Heart left ventricle (tissue), 16 donors: ENCODE results near the gene TWF2. TPM values are rescaled to one million over a fixed set of nuclear protein-coding genes. Genes with fewer than 3 reads are reported as not detected.

ENCODE experiments used
- ATAC-seq, 4 donors: fragments of 200-7000 bp; cut with Tn5 transposase; one replicate each; pipeline ENCODE4 v1.9.1; 2020 to 2022; ENCODE audit warnings: moderate library complexity in 4 of 4, mild to moderate bottlenecking in 3 of 4, moderate number of reproducible peaks in 1 of 4
- DNase-seq, 5 donors: peaks; one replicate each; pipeline ENCODE4 v3.0.0-alpha.2; 2020
- H3K27ac ChIP-seq, 12 donors: fragments of 200-600 bp; sonication (generic) in 4 of 12; one replicate each; pipeline versions ENCODE4 v1.5.0 to v1.8.0; 2016 to 2022; ENCODE audit warnings: mild to moderate bottlenecking in 2 of 12
- H3K27me3 ChIP-seq, 9 donors: fragments of 200-600 bp; sonication (generic) in 2 of 9; one replicate each; pipeline versions ENCODE4 v1.5.1 to v1.8.0; 2016 to 2022; ENCODE audit warnings: mild to moderate bottlenecking in 3 of 9
- H3K36me3 ChIP-seq, 9 donors: fragments of 200-600 bp; sonication (generic) in 2 of 9; one replicate each; pipeline versions ENCODE4 v1.5.0 to v1.8.0; 2018 to 2022; ENCODE audit warnings: mild to moderate bottlenecking in 2 of 9
- H3K4me1 ChIP-seq, 12 donors: fragments of 200-600 bp; sonication (generic) in 4 of 12; one replicate each; pipeline versions ENCODE4 v1.5.0 to v1.8.0; 2016 to 2022; ENCODE audit warnings: mild to moderate bottlenecking in 3 of 12
- H3K4me3 ChIP-seq, 12 donors: fragments of 200-600 bp; sonication (generic) in 4 of 12; one replicate each; pipeline versions ENCODE4 v1.5.0 to v1.8.0; 2017 to 2022; ENCODE audit warnings: mild to moderate bottlenecking in 9 of 12, moderate library complexity in 4 of 12
- H3K9me3 ChIP-seq, 12 donors: fragments of 200-600 bp; sonication (generic) in 4 of 12; one replicate each; pipeline versions ENCODE4 v1.5.0 to v1.8.0; 2016 to 2022; ENCODE audit warnings: mild to moderate bottlenecking in 1 of 12
- POLR2A ChIP-seq, 2 donors: fragments of 450-650 bp; IDR thresholded peaks; one replicate each; pipeline ENCODE4 v1.6.1; 2017; ENCODE audit warnings: antibody characterized with exemption in 2 of 2, mild to moderate bottlenecking in 2 of 2, moderate library complexity in 2 of 2
- WGBS, 4 donors: extraction: QIAGEN DNeasy Blood & Tissue Kit in 2 of 4; methylation state at CpG; one replicate each; pipeline versions ENCODE4 v1.1.5 to v1.1.7; 2013 to 2018; 5-methylcytosine and 5-hydroxymethylcytosine counted together
- intact Hi-C, 10 donors: fragments of 100-400 bp; cut with DNase I; formaldehyde crosslinking; loops; one replicate each; pipeline versions ENCODE4 v1.11.1 to v1.14.2; 2022
- polyA plus RNA-seq, 2 donors: library from polyadenylated mRNA; stranded (reverse); fragments of 200-250 nt; gene quantifications; one replicate each; pipeline ENCODE4 v1.2.3, GENCODE V29; 2013
- total RNA-seq, 9 donors: library from RNA; depleted of rRNA in 2 of 9; stranded (reverse); fragments of >200 nt in 2 of 9; fragmentation: NEBNext Ultra II Directional in 3 of 9; extraction: Animal tissue kit (Norgen Biotek cat#: 25700) in 3 of 9; gene quantifications; one replicate each; pipeline versions ENCODE4 v1.1.0 to v1.2.4, GENCODE V29; 2016 to 2023
- TF ChIP-seq, protein P1 (sequence below), 12 donors: fragments of 200-600 bp; sonication (generic) in 4 of 12; IDR thresholded peaks; one replicate each; pipeline versions ENCODE4 v1.5.0 to v1.8.0; 2018 to 2022; ENCODE audit warnings: antibody characterized with exemption in 12 of 12, mild to moderate bottlenecking in 5 of 12
- donor health status: ischemic (EF 13 %, LVEDD 7.1; RV severe dilation, severe dysfunction).
- donor health status: healthy with polysubstance abuse.
- donor health status: DM: no; HTN: yes; CAD: no.
- donor health status: DM: no; HTN: no; CAD: no.
- donor health status: ischemic (EF 25% LVEDD 6.9; RV normal size, moderate dysfunction).
- donor health status: ischemic (EF 25% LVEDD 5.7; RV mildly dilated, moderate dysfunction).
- donor health status: healthy.
- donor health status: DM: yes; HTN: yes; CAD: no.
- donor health status: ischemic (EF 35%, LVEDD 5.7; RV mildly dilated, moderate dysfunction).
- donor health status: nonischemic (EF 11% LVEDD 7.7; RV severe dilation, severe dysfunction).
- donor health status: DM: yes; HTN: yes; CAD: no.
- donor health status: PGD.
- donor health status: ischemic (EF 29% LVEDD 5.4; RV normal size, mild dysfunction).
- donor health status: nonischemic (EF 23%, LVEDD 6.1; RV moderate dilation, normal function).

The TWF2 gene
- total and polyA plus RNA-seq, 11 donors, result 45.8 to 133 (median 109) TPM

DNA sequence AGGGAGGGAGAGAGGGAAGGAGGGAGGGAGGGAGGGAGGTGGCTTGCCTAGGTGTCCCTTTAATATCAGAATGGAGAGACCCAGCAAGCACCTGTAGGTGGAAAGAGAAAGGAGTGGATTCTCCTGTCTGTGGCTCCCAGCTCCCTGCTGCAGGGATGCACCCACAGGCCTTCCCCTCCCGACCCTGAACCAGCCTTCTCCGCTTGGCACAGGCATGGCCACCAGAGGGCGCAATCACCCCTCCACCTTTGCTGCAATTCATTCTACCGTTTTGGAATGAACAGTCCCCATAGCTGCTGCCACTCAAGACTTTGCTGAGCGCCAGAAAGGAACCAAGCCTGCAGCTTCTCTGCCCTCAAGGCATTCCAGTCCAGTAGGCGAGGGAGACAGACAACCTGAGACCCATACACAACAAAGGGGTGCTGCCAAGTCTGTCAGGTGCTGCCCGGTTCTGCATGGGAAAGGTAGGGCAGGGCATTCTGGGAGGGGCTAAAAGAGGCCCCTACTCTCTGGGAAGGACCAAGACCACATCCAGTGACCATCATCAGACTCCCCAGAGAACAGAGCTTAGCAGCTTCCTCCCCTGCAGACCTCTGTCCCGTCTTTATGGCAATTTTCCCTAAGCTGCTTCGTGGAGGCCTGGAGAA, 18.5 kb downstream of the TWF2 start:
- no peak for TF ChIP-seq POLR2A (IDR thresholded peaks at IDR 0.05)
- TF ChIP-seq, protein P1, sequence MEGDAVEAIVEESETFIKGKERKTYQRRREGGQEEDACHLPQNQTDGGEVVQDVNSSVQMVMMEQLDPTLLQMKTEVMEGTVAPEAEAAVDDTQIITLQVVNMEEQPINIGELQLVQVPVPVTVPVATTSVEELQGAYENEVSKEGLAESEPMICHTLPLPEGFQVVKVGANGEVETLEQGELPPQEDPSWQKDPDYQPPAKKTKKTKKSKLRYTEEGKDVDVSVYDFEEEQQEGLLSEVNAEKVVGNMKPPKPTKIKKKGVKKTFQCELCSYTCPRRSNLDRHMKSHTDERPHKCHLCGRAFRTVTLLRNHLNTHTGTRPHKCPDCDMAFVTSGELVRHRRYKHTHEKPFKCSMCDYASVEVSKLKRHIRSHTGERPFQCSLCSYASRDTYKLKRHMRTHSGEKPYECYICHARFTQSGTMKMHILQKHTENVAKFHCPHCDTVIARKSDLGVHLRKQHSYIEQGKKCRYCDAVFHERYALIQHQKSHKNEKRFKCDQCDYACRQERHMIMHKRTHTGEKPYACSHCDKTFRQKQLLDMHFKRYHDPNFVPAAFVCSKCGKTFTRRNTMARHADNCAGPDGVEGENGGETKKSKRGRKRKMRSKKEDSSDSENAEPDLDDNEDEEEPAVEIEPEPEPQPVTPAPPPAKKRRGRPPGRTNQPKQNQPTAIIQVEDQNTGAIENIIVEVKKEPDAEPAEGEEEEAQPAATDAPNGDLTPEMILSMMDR (IDR thresholded peaks at IDR 0.05), result peak; percentile 85 to 93 (median 90)
- peaks cover 0 to 6% (median 4%) of the 10 kb centered on the region in 9 donors for H3K36me3 ChIP-seq
- no peaks in the 10 kb centered on the region for H3K9me3 ChIP-seq
- ATAC-seq, result peak in 3 of 4 donors; percentile 60 to 68 (median 63)
- 33 to 37% (median 34%) methylated on average over 7 to 9 of the region's 9 CpGs for WGBS, 4 donors
- H3K27me3 ChIP-seq, result no peaks in the 10 kb centered on the region
- DNase-seq, result peak; percentile 78 to 92 (median 86)
- no peak overlapping the region for H3K4me3 ChIP-seq
- H3K4me1 ChIP-seq, result peaks cover 5 to 64% (median 40%) of the 10 kb centered on the region in 12 donors
- intact Hi-C loops, result loop anchor here in 8 of 10 donors (1.0 to 5.0 kb wide), 4 partner anchors 117 to 122 kb away; no protein-coding TSS in a partner anchor
- no peak overlapping the region for H3K27ac ChIP-seq

DNA sequence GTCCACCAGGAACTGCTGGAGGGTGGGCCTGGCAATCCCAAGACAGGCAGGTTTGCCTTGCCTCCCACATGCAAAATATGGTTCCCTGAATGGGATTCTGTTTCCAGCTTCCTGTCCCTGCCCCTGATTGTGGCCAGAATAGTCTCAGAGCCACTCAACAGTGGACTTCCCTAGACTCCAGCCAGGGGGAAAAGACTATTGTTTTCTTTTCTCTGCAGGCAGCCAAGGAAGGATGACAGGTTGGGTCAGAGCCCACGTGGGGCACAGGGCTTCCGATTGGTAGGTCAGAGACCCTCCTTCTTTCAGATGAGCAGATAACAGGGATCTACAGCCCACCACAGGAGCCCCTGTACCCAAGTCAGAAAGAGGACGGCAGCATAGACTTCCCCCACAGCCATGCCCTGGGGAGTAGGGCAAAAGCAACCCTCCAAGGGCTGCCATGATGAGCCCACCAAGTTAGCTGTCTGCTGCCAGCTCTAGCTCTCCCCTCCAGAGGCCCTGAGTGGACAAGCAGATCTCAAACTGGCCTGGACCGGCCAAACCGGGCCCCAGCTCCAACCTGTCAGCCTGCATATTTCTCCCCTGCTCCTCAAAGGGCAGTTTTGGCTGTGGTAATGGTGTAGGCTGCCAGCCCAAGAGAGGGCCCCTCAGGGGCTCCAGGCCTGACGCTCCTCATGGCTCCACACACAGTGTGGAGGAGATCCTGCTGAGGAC, 19.9 kb downstream of the TWF2 start:
- WGBS, 4 donors, result 49 to 64% (median 53%) methylated on average over 5 to 6 of the region's 6 CpGs
- TF ChIP-seq, protein P1 (IDR thresholded peaks at IDR 0.05), result peak in 3 of 12 donors; percentile 16 to 25 (median 25)
- TF ChIP-seq POLR2A (IDR thresholded peaks at IDR 0.05), result peak in 1 of 2 donors; percentile 14
- peaks cover 0 to 20% (median 18%) of the 10 kb centered on the region in 9 donors for H3K36me3 ChIP-seq
- H3K4me3 ChIP-seq, result peak overlapping the region in 6 of 12 donors; percentile 15 to 40 (median 28)
- peaks cover 5 to 64% (median 40%) of the 10 kb centered on the region in 12 donors for H3K4me1 ChIP-seq
- peak; percentile 14 to 51 (median 26) for ATAC-seq
- H3K27ac ChIP-seq, result peak overlapping the region; percentile 59 to 92 (median 81)
- intact Hi-C loops, result loop anchor here in 2 of 10 donors (1.0 to 5.0 kb wide), 3 partner anchors 37 to 217 kb away; partner anchors contain the start of gene POC1A (in 2 of the 2)
- DNase-seq, result peak in 2 of 5 donors; percentile 11 to 36
- no peaks in the 10 kb centered on the region for H3K9me3 ChIP-seq
- no peaks in the 10 kb centered on the region for H3K27me3 ChIP-seq

DNA sequence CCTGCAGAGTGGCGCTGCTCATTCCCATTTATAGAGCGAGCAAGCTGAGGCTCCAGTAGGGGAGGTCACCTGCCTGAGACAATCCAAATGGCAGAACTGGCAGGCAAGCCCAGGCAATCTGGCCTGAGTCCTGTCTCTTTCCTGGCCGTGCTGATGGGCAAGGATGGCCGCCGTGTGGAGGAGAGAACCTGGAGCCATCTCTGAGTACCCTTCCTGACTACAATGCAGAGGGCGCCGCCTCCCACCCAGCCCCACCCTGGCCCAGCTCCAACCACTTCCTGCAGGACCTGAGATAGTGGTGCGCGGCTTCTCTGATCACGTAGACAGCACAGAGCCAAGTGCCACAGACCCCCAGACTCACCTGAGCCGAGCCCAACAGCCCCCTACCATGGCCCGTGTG, 20.5 kb downstream of the TWF2 start:
- Histone ChIP-seq H3K27me3 (no peaks in the 10 kb centered on the region), H3K27ac (peak overlapping the region; percentile 59 to 92 (median 81)), H3K36me3 (peaks cover 0 to 26% (median 24%) of the 10 kb centered on the region in 9 donors), H3K9me3 (no peaks in the 10 kb centered on the region), H3K4me3 (peak overlapping the region in 9 of 12 donors; percentile 14 to 40 (median 25)), H3K4me1 (peaks cover 5 to 64% (median 40%) of the 10 kb centered on the region in 12 donors)
- ATAC-seq (peak in 1 of 4 donors; percentile 15), DNase-seq (no peak)
- 52 to 66% (median 59%) methylated on average over 10 to 12 of the region's 12 CpGs for WGBS, 4 donors
- intact Hi-C loops, result loop anchor here in 2 of 10 donors (5.0 kb wide), 2 partner anchors 66 to 216 kb away; partner anchors contain the start of gene POC1A (in 2 of the 2)
- no peak for TF ChIP-seq POLR2A (IDR thresholded peaks at IDR 0.05)
- TF ChIP-seq, protein P1 (IDR thresholded peaks at IDR 0.05), result no peak
